Right atrium auricular region (tissue), 2 donors: ENCODE data around the gene PLA2G2E. TPM values are rescaled to one million over a fixed set of nuclear protein-coding genes. Genes with fewer than 3 reads are reported as not detected.

ENCODE experiments used
- DNase-seq: peaks from one replicate; pipeline ENCODE4 v3.0.0-alpha.2; 2019; ENCODE audit warnings: low spot score
- H3K27ac ChIP-seq, 2 donors: fragments of 200-600 bp; sonication (generic); 1 replicate in 1 of 2; 2 replicates in 1 of 2; pipeline ENCODE4 v1.5.1; 2016 to 2019
- H3K27me3 ChIP-seq, 2 donors: fragments of 200-600 bp; sonication (generic); one replicate each; pipeline versions ENCODE4 v1.5.1 to v1.6.0; 2017 to 2019
- H3K36me3 ChIP-seq: fragments of 200-600 bp; sonication (generic); one replicate; pipeline ENCODE4 v1.5.1; 2016
- H3K4me1 ChIP-seq, 2 donors: fragments of 200-600 bp; sonication (generic); one replicate each; pipeline versions ENCODE4 v1.5.1 to v1.6.0; 2017 to 2019
- H3K4me3 ChIP-seq, 2 donors: fragments of 200-600 bp; sonication (generic); 1 replicate in 1 of 2; 2 replicates in 1 of 2; pipeline ENCODE4 v1.5.1; 2017 to 2019; ENCODE audit warnings: mild to moderate bottlenecking in 1 of 2, moderate library complexity in 1 of 2
- H3K9me3 ChIP-seq, 2 donors: fragments of 200-600 bp; sonication (generic); one replicate each; pipeline ENCODE4 v1.5.1; 2019
- total RNA-seq, 2 donors: library from RNA; depleted of rRNA; stranded (reverse); fragments of >200 nt; gene quantifications; one replicate each; pipeline ENCODE4 v1.1.0, GENCODE V29; 2016
- TF ChIP-seq, protein P1 (sequence below), 2 donors: fragments of 200-600 bp; sonication (generic); IDR thresholded peaks; one replicate each; pipeline ENCODE4 v1.5.1; 2019; ENCODE audit warnings: antibody characterized with exemption in 2 of 2

The PLA2G2E gene
- total RNA-seq, 2 donors from 2014 or later = not detected

DNA sequence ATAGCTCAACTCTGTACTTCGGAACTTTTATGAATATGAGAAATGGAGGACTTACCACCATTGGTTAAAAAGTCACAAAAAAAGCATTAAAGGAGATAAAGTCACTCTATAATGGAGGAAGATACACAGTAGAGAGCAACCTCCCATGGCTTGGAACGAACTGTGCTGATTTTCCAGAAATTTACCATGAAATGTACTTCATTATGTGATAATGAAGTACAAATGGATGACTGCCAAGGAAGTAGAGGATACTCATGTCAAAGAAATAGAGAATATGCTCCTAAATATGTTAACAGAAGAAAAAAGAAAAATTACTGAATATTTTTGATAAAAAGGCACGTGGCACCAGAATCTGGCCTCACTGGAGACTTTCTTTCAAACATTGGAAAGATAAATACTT, 23.6 kb upstream of the PLA2G2E start:
- no peaks in the 10 kb centered on the region for H3K4me1 ChIP-seq
- TF ChIP-seq, protein P1, sequence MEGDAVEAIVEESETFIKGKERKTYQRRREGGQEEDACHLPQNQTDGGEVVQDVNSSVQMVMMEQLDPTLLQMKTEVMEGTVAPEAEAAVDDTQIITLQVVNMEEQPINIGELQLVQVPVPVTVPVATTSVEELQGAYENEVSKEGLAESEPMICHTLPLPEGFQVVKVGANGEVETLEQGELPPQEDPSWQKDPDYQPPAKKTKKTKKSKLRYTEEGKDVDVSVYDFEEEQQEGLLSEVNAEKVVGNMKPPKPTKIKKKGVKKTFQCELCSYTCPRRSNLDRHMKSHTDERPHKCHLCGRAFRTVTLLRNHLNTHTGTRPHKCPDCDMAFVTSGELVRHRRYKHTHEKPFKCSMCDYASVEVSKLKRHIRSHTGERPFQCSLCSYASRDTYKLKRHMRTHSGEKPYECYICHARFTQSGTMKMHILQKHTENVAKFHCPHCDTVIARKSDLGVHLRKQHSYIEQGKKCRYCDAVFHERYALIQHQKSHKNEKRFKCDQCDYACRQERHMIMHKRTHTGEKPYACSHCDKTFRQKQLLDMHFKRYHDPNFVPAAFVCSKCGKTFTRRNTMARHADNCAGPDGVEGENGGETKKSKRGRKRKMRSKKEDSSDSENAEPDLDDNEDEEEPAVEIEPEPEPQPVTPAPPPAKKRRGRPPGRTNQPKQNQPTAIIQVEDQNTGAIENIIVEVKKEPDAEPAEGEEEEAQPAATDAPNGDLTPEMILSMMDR (IDR thresholded peaks at IDR 0.05) = no peak
- DNase-seq = no peak

GRCh38 chr1:19946331-19946751, 22.9 kb upstream of the PLA2G2E start:
- no peak overlapping the region for H3K4me3 ChIP-seq
- no peaks in the 10 kb centered on the region for H3K4me1 ChIP-seq
- no peaks in the 10 kb centered on the region for H3K36me3 ChIP-seq
- TF ChIP-seq, protein P1 (IDR thresholded peaks at IDR 0.05) = no peak
- H3K9me3 ChIP-seq = no peaks in the 10 kb centered on the region
- no peak for DNase-seq
- no peak overlapping the region for H3K27ac ChIP-seq
- H3K27me3 ChIP-seq = no peaks in the 10 kb centered on the region

More for the DNA sequence above, 23.6 kb upstream of the PLA2G2E start:
- no peaks in the 10 kb centered on the region for H3K36me3 ChIP-seq
- no peak overlapping the region for H3K27ac ChIP-seq
- no peaks in the 10 kb centered on the region for H3K27me3 ChIP-seq
- H3K9me3 ChIP-seq = no peaks in the 10 kb centered on the region
- H3K4me3 ChIP-seq = no peak overlapping the region

GRCh38 chr1:19945914-19946313, 22.5 kb upstream of the PLA2G2E start:
- DNase-seq = no peak
- no peaks in the 10 kb centered on the region for H3K9me3 ChIP-seq
- no peak overlapping the region for H3K27ac ChIP-seq
- no peaks in the 10 kb centered on the region for H3K36me3 ChIP-seq
- TF ChIP-seq, protein P1 (IDR thresholded peaks at IDR 0.05) = no peak
- H3K4me3 ChIP-seq = no peak overlapping the region
- H3K27me3 ChIP-seq = no peaks in the 10 kb centered on the region
- no peaks in the 10 kb centered on the region for H3K4me1 ChIP-seq

GRCh38 chr1:19942657-19943056, 19.2 kb upstream of the PLA2G2E start:
- H3K36me3 ChIP-seq = no peaks in the 10 kb centered on the region
- H3K9me3 ChIP-seq = no peaks in the 10 kb centered on the region
- no peak for DNase-seq
- H3K27me3 ChIP-seq = no peaks in the 10 kb centered on the region
- H3K4me1 ChIP-seq = no peaks in the 10 kb centered on the region
- H3K4me3 ChIP-seq = no peak overlapping the region
- TF ChIP-seq, protein P1 (IDR thresholded peaks at IDR 0.05) = no peak
- H3K27ac ChIP-seq = no peak overlapping the region

DNA sequence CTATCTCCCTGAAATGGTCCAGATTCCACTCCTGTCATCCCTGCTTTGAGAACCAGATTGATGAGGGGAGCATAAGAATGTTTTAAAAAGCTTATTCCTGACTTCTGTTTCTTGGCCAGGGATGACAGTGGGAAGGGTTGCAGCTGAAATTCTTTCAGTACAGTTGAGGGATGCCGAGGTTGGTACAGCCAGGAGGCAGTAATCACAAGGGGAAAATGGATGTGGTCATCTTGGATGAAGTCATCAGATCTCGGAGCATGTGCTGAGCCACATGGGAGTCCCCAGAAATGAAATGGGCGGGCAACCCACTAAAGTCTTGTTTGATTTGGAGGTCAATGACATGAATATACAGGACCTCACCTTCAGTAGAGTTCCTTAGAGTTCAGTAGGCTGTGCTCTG, 18.7 kb upstream of the PLA2G2E start:
- TF ChIP-seq, protein P1 (IDR thresholded peaks at IDR 0.05) = no peak
- no peak overlapping the region for H3K27ac ChIP-seq
- DNase-seq = no peak
- no peaks in the 10 kb centered on the region for H3K4me1 ChIP-seq
- no peaks in the 10 kb centered on the region for H3K36me3 ChIP-seq
- H3K4me3 ChIP-seq = no peak overlapping the region
- H3K27me3 ChIP-seq = no peaks in the 10 kb centered on the region
- H3K9me3 ChIP-seq = no peaks in the 10 kb centered on the region

DNA sequence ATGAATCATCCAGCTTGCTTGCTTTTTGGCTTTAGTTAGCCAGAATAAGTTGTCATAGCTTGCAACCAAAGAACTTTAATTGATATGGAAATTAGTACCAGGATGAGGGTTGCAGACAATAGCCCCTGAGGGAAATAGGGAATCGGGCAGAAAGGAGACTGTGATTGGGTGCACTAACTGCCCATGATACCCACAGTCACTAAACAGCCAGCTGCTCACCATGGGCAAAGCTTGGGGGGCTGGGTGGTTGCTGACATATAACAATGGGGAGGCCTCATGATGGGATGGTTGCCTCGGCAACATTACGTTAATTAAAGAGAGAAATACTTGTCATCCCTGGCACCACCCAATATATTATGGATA, 17.8 kb upstream of the PLA2G2E start:
- Histone ChIP-seq H3K27ac (no peak overlapping the region), H3K4me1 (no peaks in the 10 kb centered on the region), H3K9me3 (no peaks in the 10 kb centered on the region), H3K27me3 (no peaks in the 10 kb centered on the region), H3K36me3 (no peaks in the 10 kb centered on the region), H3K4me3 (no peak overlapping the region)
- TF ChIP-seq, protein P1 (IDR thresholded peaks at IDR 0.05) = no peak
- DNase-seq = no peak
